Stimulated activated CD8-positive, alpha-beta memory T cell treated with anti-CD3 and anti-CD28 coated beads, Interleukin-2, amount 100 ng/mL, for 1 hour (primary cell): ENCODE results near the gene EVC.

Experiments
- DNase-seq, 2 donors: peaks; one replicate each; pipeline ENCODE4 v3.0.0-alpha.2; 2020; ENCODE audit warnings: low read depth in 2 of 2

The EVC gene

GRCh38 chr4:5710961-5711478, at the start of gene EVC:
EVC (plus strand) TSS chr4:5711201; CDS start chr4:5711381, 180 bp downstream.
- DNase-seq: no peak

GRCh38 chr4:5661237-5661636, 49.8 kb upstream of the EVC start:
- no peak for DNase-seq

GRCh38 chr4:5662555-5662954, 48.4 kb upstream of the EVC start:
- no peak for DNase-seq

DNA sequence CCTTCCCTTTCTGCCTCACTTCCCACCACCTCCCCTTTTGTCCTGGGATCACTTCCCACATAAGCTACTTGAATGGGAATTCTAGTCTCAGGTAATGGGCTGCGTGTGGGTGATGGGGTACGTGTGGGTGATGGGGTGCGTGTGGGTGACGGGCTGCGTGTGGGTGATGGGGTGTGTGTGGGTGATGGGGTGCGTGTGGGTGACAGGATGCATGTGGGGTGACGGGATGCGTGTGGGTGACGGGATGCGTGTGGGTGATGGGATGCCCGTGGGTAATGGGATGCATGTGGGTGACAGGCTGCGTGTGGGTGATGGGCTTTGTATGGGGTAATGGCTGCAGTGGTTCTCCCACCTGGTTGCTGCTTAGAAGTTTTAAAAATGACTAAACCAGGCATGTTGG, 46.2 kb upstream of the EVC start:
- DNase-seq: no peak

DNA sequence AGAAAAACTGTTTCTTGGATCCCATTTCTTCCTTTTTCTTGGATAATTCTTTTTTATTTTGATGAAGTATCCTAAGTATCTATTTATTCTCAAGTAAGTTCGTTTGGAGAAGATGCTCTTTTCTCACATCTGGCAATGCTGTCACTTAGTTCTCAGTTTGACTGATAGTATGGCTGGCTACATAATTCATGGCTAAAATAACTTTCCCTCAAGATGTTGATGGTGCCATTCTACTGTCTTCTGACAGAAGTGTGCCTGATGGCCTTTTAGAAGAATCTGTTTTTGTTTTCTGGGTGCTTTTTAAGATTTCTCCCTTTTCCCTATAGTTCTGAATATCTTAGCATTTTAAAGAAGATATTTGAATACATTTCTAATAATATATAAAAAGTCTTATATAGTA, 44.3 kb upstream of the EVC start:
- no peak for DNase-seq

DNA sequence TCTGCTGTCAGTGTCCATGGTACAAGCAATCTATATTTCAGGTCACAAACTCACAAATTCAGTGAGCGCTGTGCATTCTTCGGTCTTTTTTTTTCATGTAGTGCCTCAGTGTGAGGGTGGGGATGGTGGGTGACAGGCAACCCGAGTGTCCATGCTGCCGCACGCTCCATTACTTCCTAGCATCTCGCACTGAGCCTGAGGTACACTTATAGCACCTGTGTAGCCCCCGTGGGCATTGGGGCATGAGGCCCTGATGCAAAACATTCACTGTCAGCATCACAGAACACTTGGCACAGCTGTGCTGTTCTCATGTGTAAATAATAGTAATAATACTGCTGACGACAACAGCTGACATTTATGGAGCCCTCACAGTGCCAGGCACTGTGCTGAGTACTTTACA, 34.2 kb upstream of the EVC start:
- DNase-seq: no peak

- DNase-seq: no peak
These were observed 32.0 kb upstream of the EVC start for GRCh38 chr4:5678977-5679376.

DNA sequence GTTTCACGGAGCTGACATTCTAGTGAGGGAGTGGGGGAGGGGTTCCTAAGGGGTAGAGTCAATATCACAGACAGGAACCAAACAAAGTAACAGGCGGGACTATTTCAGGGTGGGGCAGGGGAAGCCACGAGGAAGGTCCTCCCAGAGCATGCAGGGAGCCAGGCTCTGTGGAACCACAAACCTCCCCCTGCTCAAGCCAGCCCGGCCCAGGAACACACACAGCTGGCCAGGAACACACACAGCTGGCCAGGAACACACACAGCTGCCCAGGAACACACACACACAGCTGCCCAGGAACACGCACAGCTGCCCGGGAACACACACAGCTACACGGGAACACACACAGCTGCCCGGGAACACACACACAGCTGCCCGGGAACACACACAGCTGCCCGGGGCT, 27.4 kb upstream of the EVC start:
- DNase-seq: no peak

DNA sequence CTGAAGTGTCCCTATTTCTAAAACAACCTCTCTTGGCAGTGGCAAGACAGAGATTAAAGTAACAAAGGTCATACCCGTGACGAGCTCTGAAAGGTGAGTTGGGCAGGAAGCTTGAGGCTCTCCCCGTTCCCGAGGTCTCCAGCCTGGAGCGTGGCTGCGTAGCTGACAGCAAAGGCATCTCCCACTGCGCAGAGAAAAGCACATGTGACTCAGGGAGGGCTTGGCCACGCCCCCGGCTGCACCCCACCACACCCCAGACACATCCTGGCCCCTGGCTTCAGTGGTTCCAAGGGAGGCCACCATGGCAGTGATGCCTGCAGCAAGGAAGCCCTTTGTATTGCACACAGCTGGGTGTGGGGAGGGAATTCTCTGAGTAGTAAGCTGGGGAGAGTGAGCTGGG, 25.7 kb upstream of the EVC start:
- no peak for DNase-seq

- DNase-seq: no peak
These were observed 24.7 kb upstream of the EVC start for GRCh38 chr4:5686338-5686737.

DNA sequence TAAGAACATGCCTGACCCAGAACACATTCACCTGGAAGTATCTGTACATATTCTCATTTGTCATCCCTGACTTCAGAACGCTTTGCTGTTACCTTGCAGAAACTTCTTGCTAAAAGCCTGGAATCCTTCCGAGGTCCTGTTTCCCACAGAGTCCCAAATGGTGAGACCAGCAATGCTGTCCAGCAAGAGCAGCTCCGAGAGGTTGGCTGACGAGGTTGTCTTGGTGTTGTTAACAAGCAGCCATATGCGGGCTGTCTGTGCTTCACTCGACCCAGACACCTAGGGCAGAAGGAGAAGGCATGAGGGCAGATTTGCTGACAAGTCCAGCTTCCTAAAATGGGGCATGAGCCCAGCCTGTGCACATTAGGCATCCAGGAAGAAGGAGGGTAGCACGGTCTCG, 21.9 kb upstream of the EVC start:
- no peak for DNase-seq

GRCh38 chr4:5691491-5692132, 19.4 kb upstream of the EVC start:
- no peak for DNase-seq

DNA sequence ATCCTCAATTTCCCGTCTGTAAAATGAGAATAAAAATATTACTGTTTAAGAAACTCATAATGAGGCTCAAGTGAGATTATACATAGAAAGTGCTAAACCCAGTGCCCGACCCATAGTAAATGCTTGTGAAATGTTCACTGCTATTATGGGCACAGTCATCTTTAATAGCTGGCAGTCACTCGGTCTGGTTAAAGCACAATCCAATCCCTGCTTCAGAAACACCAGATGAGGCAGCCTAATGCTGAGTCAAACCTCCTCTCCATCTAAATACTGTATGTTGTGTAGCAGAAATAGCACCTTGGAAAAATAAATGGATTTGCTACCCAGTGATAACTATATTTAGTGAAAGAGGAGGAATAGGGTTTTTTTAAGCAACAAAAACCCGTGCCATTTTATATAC, 17.1 kb upstream of the EVC start:
- no peak for DNase-seq

GRCh38 chr4:5696341-5696740, 14.7 kb upstream of the EVC start:
- no peak for DNase-seq

DNA sequence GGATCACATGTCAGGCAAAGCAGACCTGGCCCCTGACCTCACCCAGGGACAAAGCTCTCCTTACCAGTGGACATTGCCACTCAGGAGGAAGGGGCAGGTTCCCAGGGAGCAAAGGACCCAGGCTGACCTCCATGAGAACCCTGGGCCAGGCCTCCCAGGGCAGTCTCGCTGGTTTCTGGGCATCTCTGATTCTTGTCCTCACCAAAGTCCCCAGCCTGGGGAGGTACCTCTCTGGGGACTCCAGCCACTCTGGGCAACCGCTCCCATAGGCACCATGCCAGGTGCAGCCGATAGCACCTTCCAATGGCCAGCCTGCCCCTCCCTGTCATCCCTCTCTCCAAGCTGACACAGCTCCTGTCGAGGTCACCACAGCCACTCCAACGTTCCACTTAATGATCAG, 10.5 kb upstream of the EVC start:
- DNase-seq: no peak

DNA sequence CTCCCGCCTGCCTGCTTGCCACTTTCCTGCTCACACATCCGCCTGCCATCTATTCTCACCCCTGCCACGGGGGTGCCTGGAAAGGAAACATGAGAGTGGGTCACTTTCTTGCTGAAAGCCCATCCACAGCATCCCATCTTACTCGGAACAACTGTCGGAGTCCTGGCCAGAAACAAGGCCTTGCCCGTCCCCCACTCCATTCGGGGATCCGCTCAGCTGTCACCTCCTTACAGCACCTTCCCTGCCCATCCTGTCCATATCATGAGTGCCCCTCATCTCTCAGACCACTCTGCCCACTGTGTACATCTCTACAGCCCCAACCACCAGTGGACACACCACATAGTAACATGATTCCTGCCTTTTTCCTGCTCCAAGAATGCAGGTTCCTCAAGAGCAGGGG, 9.0 kb upstream of the EVC start:
- DNase-seq: no peak

- no peak for DNase-seq
These were observed 7.2 kb upstream of the EVC start for GRCh38 chr4:5703831-5704230.

DNA sequence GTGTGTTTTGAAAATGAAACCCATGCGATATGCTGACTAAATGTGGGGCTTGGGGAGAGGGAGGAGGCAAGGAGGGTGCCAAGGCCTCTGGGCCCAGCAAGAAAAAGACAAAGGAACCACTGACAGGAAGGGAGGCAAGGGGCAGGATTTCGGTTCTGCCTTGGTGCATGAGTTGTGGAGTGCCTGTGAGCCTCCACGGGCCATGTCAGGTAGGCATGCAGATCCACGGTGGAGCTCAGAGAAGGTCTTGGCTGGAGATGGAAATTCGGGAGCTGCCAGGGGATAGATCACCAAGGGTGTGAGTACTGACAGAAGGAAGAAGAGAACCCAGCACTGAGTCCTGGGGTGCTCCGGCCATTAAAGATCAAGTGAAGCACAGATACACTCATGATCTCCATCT, 6.7 kb upstream of the EVC start:
- DNase-seq: no peak

DNA sequence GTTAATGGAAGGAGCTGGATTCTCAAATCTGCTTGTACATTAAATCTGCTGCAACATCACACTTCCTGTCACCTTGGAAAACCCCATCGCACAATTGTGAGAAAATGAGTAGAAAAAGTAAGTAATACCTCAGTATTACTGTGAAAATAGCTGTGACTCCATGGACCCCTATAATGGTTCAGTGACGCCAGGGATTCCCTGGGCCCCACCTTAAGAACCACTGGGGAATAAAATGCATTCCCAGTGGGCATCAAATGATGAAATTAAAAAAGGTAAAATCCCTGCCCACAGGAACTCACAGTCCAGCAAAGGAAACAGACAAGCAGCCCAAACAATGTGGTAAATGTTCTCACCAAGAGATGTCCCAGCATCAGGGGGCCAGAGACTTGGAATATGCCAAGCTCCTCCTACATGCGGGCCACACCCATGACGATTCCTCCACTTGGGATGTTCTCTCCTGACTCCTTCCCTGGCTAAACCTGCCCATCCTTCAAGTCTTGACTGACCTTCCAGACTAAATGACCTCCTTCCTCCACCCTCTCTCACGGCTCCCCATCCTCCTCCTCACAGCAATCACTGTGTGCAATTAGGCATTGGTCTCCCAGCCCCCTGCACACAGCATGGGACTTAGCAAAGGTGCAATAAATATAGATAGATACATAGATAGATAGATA, 5.2 kb upstream of the EVC start:
- DNase-seq: no peak

DNA sequence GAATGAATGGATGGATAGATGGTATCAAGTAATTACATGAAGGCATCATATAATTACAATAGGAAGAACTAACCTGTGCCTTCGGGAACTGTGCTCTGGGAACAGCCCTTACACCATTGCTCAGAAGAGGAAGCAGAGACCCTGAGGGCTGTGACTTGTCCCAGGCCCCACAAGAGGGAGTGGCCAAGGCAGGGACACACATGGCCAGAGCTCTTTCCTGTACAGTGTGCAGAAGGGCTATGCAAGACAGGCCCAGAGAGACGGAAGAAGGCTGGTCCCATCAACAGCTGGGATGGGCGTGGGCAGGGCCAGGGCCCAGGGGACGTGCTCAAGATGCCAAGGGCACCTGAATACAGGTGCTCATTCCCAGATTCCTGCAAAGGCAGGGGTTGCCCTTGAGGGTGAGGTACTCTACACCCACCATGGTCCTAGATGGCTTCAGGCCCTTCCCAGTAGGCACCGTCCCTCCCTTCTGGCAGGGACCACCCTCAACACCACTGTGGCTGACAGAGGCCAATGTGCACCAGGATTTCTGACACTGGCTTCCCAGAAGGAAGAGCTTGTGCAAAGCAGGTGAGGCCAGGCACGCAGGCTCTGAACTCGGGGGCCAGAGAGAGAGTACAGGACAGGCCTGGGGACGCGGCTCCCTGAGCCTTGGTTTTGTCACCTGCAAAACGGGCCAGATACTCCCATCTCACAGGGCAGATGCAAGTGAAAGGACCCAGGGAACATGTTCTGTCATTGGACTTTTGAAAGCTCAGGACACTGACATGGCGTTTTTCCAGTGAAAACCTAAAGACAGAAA, 4.3 kb upstream of the EVC start:
- DNase-seq: no peak

DNA sequence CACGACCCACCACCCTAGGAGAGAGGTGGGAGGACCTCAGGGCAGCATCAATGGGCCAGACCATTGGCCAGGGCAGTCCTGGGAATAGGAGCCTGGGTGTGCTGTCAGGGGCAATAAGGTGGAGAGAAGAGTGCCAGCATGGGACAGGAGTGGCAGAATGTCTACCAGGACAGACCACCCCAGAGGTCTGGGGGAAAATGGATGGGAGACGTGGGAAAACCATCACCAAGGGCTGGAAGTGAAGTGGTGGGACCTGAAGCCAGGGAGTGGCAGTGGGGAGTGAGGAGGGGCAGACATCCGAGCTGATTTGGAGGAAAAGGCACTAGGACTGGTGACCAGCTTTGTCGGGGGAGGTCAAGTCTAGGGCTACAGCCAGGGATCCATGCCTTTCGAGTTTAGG, 3.6 kb upstream of the EVC start:
- DNase-seq: no peak

DNA sequence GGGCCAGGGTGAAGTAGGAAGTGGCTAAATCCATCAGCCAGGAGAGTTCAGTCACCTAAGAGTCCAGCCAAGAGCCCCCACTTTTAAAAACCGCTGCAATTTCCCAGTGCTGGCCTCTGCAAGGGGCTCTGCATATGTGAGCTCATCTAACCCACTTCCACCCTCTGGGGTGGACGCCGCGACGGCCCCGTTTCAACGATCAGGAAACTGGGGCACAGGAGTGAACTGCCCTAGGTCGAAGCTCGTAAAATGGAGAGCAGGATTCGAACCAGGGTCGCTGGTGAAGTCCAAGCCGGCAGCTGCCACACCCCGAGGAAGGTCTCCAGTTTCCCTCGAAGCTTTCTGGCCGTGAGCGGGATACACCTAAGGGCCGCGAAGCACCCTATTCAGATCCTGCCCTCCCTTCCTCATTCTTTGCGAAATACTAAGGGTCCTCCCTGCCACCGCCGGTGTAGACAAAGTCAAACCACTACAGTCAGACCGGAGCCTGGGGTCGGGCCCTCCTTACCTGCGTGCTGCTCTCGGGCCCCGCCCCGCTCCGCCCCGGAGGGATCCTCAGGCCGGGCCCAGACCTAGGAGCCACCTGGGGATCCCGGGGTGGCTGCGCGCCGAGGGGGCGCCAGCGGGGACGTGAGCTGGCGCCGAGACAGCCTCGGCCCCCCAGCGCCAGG, 3.1 kb upstream of the EVC start:
- DNase-seq: no peak
